HUDEP-2 (cell line): ENCODE results near the gene ARMCX4.
A peak's percentile ranks its signal among the peaks of the same experiment; 100 is the strongest.
"Not testable (repeated sequence)": the region's sequence is repeated elsewhere in the genome, so short reads cannot be mapped to it uniquely, and the experiment has no call there.

Source experiments
- DNase-seq, 76 experiments: peaks; one replicate each; lab custom pipeline; 2025; ENCODE audit not compliant: unreplicated experiment in 76 of 76; lab: John Stamatoyannopoulos, UW

Gene ARMCX4

DNA sequence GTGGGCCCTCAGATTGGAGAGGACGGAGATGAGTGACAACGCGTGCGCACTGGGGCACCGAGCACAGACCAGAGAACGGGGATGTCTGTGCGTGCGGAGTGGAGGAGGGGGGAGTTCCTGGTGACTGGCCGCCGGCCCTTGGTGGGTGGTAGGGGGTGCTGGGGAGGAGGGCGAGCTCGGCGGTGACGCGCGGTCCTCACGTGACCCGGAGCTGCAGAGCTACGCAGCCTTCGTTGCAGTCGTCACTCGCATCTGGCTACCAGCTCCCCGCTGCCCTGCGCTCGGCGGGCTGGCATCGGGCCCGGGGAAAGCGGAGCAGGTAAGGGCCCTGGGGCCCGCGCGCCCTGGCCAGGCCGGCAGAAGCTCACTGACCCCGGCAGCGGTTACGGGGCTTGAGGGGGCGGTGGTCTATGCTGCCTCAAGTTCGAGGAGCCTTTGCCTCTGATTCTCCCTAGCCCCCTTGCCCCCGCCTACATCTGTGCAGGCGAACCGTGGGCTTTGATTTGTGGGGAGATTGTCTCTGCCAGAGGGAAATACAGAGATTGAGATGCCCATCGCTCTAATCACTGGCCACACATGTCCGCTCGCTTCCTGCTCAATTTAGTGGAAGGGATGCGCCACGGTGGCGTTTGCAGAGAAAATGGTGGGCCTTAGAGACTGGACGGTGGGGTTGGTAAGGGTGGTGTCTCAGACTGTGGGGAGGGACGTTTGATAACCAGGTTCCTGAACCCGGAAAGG lies at the start of gene ARMCX4:
ARMCX4 (plus strand) TSS at position 245 of the 738 bp plus-strand sequence. CDS start 3,134 bp downstream, outside the sequence.
- peak in 2 of 76 experiments; percentile 0 for DNase-seq

DNA sequence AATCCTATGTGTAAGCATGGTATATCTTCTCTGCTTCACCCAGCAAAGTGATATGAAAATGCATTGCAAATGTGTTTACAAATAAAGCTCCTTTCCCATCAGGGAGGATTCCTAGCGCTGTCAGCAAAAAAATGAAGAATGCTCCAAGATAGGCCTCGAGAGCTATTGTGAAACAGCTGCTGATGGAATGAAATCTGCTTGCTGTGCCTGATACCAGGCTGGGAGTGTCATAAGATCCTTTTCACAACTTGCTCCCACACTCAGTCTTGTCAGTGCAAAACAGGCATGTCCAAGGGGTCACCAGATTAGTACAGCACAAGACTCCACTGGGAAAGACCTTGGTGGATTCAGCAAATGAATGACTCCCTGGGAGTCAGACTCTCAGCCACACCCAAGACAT lies 43.2 kb upstream of the ARMCX4 start:
- no peak for DNase-seq

DNA sequence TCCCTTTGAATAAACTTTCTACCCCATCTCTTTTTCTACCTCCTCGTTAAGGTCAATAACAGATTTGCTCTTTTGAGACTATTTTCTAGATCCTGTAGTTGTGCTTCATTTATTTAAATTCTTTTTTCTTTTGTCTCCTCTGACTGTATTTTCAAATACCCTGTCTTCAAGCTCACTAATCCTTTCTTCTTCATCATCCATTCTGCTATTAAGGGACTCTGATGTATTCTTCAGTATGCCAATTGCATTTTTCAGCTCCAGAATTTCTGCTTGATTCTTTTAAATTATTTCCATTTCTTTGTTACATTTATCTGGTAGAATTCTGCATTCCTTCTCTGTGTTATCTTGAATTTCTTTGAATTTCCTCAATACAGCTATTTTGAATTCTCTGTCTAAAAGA lies 36.0 kb upstream of the ARMCX4 start:
- DNase-seq, result no peak

DNA sequence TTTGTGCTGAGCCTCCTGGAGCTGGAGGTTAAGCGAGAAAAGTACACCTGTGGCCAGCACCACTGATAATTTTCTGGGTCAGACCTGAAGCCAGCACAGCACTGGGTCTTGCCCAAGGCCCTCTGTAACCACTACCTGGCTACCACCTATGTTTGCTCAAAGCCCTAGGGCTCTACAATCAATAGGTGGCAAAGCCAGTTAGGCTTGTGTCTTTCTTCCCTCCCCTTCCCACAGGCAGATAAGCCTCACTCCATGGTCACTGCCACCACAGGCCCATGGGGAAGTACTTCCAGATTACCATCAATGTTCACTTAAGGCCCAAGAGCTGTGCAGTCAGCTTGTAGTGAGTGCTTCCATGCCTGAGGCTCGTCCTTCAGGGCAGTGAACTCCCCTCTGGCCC lies 35.2 kb upstream of the ARMCX4 start:
- DNase-seq, result peak in 5 of 76 experiments; percentile 0 to 5 (median 1)

DNA sequence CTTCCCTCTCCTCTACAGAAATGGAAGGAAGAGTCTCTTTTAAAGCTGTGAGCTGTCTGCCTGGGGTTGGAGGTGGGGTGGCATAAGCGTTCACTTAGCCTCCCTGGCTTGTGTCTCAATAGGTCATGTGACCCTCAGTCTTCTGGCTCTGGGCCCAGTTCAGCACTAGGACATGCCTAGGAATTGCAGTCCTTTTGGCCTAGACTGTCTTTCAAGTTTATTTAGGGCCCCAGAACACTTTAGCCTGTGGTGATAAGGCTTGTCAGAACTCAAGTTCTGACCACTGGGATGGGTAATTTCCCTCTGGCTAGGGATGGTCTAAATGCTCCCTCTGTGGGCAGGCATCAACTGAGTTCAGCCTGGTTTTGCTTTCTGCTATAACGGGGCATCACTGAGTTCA lies 34.3 kb upstream of the ARMCX4 start:
- DNase-seq, result no peak

DNA sequence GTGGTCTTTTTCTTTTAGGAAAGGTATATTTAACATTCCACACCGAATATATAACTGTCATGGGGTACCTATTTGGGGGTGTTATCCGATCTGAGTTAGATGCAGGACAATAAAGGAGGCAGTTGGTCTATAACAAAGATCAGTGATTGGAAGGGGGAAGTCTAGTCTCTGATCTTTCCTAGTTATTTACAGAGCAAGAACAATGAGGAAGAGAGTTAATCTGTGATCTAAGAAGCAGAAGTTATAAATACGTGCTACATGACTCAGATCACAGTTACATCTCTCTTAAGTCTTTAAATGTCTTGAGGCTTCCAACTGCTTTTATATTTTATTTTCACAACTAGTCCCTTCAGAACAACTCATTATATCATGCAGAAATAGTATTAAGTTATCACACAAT lies 33.2 kb upstream of the ARMCX4 start:
- DNase-seq, result no peak

DNA sequence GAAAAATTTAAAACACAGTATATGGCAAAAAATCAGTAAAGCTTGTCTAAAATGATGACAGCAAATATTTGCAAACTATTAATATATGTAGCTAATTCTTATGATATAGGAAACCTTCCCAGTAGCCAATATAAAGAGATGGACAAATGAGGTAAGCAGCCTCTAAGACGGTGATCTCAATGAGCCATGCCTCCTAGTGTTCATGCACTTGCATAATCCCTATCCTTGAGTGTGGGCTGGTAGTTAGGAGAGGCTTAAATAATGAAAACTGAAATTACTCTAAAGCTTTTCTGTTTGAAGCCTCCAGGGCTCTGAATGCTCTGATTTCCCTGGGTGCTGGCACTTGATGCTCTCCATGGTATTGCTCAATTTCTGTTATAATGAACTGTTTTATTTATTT lies 24.6 kb upstream of the ARMCX4 start:
- no peak for DNase-seq

DNA sequence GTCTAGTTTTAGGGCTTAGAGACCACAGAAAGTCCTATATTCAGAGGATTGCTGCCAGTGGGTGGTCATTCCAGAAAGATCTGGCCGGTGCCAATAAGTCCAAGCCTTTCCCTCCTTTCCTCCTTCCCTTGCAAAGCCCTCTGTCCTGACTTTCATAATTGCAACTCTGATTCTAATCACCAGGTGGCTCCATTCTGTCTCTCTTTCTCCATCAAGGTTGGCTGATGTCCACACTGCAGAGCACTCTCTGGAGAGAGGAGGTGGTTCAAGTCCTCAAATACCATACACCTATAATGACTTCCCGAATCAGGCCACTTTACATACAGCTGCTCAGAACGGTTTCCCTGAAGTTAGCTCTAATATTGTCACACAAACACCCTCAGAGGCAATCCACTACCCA lies 22.4 kb upstream of the ARMCX4 start:
- DNase-seq, result peak in 18 of 76 experiments; percentile 0 to 31 (median 4)

DNA sequence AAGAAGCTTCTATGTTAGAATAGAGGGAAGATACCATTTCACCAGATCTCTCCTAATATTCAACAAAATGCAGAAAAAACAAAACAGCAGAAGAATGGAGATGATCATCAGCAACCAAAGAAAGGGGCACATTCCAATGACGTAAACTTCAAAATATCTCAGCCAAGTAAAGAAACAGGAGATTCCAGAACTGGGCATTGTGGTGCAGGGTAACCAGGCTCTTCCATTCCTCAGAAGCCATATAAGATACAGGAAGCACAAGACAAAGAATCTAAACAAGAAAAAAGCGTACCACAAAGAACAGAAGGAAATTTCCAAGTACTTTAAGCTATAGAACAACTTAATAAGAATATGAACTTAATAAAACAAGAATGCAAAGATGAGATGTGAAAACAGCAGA lies 6.9 kb upstream of the ARMCX4 start:
- DNase-seq, result no peak

DNA sequence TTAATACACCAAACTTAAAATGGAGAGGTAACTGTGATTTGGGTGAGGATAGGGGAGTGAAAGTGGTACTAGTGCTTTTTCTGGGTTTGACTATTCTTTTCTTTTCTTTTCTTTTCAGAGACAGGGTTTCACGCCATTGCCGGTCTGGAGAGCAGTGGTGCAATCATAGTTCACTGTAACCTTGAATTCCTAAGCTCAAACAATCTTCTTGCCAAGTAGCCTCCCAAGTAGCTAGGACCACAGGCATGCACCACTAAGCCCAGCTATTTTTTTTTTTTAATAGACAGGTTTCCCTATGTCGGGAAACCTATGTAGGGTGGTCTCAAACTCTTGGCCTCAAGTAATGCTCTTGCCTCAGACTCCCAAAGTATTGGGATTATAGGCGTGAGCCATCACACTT lies 3.0 kb upstream of the ARMCX4 start:
- no peak for DNase-seq

DNA sequence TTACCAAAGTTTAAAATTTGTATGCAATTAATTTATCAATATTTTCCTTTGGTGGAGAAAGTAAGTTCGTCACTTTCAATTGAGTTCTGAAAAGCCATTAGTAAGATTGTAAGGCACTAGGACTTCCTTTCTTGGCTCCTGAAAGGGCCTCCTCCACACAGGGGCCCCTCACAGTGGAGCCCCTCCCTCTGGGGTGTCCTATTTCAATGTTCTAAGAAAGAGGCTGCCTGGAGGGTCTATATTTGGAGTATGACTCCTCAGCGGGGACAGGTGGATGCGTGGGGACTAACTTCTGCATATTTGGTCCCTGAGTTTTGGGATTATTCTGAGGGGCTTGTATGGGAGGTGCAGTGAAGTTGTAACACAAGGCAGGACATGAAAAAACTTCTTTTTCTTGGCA lies 1.6 kb upstream of the ARMCX4 start:
- DNase-seq, result no peak

DNA sequence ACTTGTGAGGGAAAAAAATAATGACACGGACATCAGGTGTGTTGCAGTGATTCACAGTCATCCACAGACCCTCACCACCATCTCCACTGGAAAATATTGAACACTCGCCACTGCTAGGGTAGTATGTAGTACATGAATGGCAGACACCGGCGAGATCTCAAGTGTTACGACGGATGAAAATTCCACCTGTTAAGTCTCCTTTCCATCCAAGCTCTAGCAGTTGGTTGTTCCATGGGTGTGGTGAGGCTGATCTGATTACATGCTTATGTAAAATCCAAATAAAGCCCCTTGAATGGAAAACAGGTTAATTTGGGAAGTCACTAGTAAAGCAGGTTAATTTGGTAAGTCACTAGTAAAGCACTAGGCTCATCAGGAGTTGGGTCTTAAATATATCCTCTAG lies 1.1 kb upstream of the ARMCX4 start:
- DNase-seq, result no peak

DNA sequence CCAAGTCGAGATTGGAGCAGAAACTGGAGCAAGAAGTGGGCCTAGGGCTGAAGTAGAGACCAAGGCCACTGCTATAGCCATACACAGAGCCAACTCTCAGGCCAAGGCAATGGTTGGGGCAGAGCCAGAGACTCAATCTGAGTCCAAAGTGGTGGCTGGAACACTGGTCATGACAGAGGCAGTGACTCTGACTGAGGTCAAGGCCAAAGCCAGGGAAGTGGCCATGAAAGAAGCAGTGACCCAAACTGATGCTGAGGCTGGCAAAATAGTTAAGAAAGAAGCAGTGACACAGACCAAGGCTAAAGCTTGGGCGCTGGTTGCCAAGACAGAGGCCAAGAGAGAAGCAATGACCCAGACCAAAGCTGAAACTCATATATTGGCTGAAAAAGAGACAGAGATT lies 3.5 kb downstream of the ARMCX4 start:
- DNase-seq, result no peak

DNA sequence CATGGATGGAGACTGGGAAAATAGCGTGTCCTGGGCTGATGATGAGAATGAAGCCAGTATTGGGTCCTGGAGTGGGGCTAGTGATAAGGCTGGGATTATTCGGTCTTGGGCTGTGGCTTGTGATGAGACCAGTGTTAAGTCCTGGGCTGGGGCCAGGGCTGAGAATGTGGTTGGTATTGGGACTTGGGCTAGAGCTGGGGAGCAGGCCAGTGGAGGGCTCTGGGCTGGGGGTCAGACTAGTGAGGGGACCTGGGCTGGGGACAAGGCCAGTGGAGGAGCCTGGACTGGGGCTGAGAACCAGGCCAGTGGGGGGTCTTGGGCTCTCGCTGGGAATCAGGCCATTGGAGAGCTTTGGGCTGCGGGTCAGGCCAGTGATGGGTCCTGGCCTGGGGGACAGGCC lies 6.7 kb downstream of the ARMCX4 start:
- DNase-seq, result no peak

DNA sequence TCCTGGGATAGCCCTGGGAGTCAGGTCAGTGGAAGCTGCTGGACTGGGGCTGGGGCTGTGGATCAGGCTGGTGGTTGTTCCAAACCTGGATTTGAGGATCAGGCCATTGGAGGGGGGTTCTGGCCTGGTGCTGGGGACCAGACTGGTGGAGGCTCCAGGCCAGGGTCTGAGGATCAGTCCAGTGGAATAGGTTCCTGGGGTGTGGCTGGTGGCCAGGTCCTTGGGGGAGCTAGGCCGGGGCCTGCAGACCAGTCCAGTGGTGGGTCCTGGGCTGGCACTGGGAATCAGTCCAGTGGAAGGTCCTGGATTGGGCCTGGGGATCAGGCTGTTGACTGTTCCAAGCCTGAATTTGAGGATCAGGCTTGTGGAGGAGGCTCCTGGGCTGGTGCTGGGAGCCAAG lies 8.0 kb downstream of the ARMCX4 start:
- DNase-seq, result no peak

DNA sequence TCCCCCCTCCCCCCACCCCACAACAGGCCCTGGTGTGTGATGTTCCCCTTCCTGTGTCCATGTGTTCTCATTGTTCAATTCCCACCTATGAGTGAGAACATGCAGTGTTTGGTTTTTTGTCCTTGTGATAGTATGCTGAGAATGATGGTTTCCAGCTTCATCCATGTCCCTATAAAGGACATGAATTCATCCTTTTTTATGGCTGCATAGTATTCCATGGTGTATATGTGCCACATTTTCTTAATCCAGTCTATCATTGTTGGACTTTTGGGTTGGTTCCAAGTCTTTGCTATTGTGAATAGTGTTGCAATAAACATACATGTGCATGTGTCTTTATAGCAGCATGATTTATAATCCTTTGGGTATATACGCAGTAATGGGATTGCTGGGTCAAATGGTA lies 17.7 kb downstream of the ARMCX4 start:
- DNase-seq, result not testable (repeated sequence)

DNA sequence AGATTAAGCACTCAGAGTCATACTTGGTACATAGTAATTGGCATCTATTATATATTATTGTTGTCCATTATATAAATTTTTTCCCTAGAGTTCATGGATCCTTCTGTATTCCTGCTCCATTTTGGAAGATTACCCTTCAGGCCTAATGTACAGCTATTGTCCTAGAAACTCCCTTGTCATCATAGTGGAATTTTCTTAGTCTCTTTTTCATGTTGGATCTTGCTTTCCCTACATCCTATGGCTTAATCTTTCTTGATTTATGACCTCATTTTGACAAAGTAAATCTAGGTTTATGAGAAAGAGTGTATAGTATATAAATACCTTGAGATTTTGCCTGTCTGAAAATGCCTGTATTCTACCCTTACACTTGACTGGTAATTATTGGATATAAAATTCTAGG lies 22.1 kb downstream of the ARMCX4 start:
- DNase-seq, result no peak

DNA sequence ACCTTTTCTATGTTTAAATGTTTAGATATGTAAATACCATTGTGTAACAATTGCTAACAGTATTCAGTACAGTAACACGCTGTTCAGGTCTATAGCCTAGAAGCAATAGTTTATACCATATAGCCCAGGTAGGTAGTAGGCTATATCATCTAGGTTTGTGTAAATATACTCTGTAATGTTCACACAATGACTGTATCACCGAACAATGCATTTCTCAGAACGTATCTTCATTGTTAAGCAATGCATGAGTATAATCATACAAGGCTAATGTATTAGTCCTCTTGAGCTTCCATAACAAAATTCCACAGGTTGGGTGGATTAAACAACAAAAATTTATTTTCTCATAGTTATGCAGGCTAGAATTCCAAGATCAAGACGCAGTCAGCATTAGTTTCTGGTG lies 22.7 kb downstream of the ARMCX4 start:
- DNase-seq, result no peak

DNA sequence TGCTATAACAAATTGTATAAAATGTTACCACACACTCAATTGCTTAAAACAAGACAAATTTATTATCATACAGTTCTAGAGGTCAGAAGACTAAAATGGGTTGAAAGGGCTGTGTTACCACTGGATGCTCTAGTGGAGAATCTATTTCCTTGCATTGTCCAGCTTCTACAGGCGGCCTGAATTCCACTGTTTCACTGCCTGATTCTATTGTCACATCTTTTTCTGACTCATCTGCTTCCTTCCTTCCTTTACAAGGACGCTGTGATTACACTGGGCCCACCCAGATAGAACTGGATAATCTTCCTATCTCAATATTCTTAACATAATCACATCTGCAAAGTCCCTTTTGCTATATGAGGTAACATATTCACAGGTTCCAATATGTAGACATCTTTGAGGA lies 45.7 kb downstream of the ARMCX4 start:
- no peak for DNase-seq
